ENCODE data around the gene GRB10.

GRB10 gene

GRCh38 chr7:50672045-50672444, 110.7 kb downstream of the GRB10 start:
- DNase-seq (ENCODE audit: low read depth in 2 of 2), result no peak

- no peak for DNase-seq (ENCODE audit: low read depth in 2 of 2)
Observed at GRCh38 chr7:50671386-50671785, 111.3 kb downstream of the GRB10 start.

GRCh38 chr7:50669890-50670289, 112.8 kb downstream of the GRB10 start:
- DNase-seq (ENCODE audit: low read depth in 2 of 2), result no peak

- no peak for DNase-seq (ENCODE audit: low read depth in 2 of 2)
Observed at GRCh38 chr7:50667789-50668226, 114.9 kb downstream of the GRB10 start.

GRCh38 chr7:50667338-50667737, 115.4 kb downstream of the GRB10 start:
- no peak for DNase-seq (ENCODE audit: low read depth in 2 of 2)

GRCh38 chr7:50666124-50666496, 116.6 kb downstream of the GRB10 start:
- DNase-seq (ENCODE audit: low read depth in 2 of 2), result no peak

GRCh38 chr7:50665403-50666123, 117.1 kb downstream of the GRB10 start:
- DNase-seq (ENCODE audit: low read depth in 2 of 2), result no peak

- DNase-seq (ENCODE audit: low read depth in 2 of 2), result no peak
Observed at GRCh38 chr7:50664937-50665336, 117.8 kb downstream of the GRB10 start.

GRCh38 chr7:50664461-50664922, 118.2 kb downstream of the GRB10 start:
- DNase-seq (ENCODE audit: low read depth in 2 of 2), result no peak

GRCh38 chr7:50663396-50664102, 119.1 kb downstream of the GRB10 start:
- no peak for DNase-seq (ENCODE audit: low read depth in 2 of 2)

- no peak for DNase-seq (ENCODE audit: low read depth in 2 of 2)
Observed at GRCh38 chr7:50662996-50663395, 119.7 kb downstream of the GRB10 start.

- no peak for DNase-seq (ENCODE audit: low read depth in 2 of 2)
Observed at GRCh38 chr7:50662041-50662694, 120.5 kb downstream of the GRB10 start.

- DNase-seq (ENCODE audit: low read depth in 2 of 2), result no peak
Observed at GRCh38 chr7:50661345-50662040, 121.2 kb downstream of the GRB10 start.

- no peak for DNase-seq (ENCODE audit: low read depth in 2 of 2)
Observed at GRCh38 chr7:50660830-50661175, 121.9 kb downstream of the GRB10 start.

- peak; percentile 7 to 21 for DNase-seq (ENCODE audit: low read depth in 2 of 2)
Observed at GRCh38 chr7:50660040-50660829, 122.5 kb downstream of the GRB10 start.

- DNase-seq (ENCODE audit: low read depth in 2 of 2), result no peak
Observed at GRCh38 chr7:50659329-50659965, 123.2 kb downstream of the GRB10 start.

GRCh38 chr7:50658696-50659095, 124.0 kb downstream of the GRB10 start:
- no peak for DNase-seq (ENCODE audit: low read depth in 2 of 2)

GRCh38 chr7:50657912-50658311, 124.8 kb downstream of the GRB10 start:
- DNase-seq (ENCODE audit: low read depth in 2 of 2), result no peak

- no peak for DNase-seq (ENCODE audit: low read depth in 2 of 2)
Observed at GRCh38 chr7:50657341-50657873, 125.3 kb downstream of the GRB10 start.

- DNase-seq (ENCODE audit: low read depth in 2 of 2), result no peak
Observed at GRCh38 chr7:50656141-50656895, 126.4 kb downstream of the GRB10 start.
